GM21529 (cell line): ENCODE data around the gene AFMID.
"Not testable (repeated sequence)": the region's sequence is repeated elsewhere in the genome, so short reads cannot be mapped to it uniquely, and the experiment has no call there.

ENCODE experiments used
- ATAC-seq: cut with Tn5 transposase; IDR thresholded peaks from one replicate; pipeline ENCODE4 v1.9.1; 2021; ENCODE audit not compliant: unreplicated experiment

The AFMID gene

GRCh38 chr17:78154903-78155811, 32.0 kb upstream of the AFMID start:
- ATAC-seq = peak; percentile 44

- peak; percentile 45 for ATAC-seq
These were observed 27.5 kb upstream of the AFMID start for GRCh38 chr17:78159575-78160158.

- ATAC-seq = no peak
These were observed 23.0 kb upstream of the AFMID start for GRCh38 chr17:78163881-78164747.

- no peak for ATAC-seq
These were observed 22.2 kb upstream of the AFMID start for GRCh38 chr17:78164748-78165607.

GRCh38 chr17:78166416-78166815, 20.7 kb upstream of the AFMID start:
- no peak for ATAC-seq

- ATAC-seq = peak; percentile 42
These were observed 18.8 kb upstream of the AFMID start, which contains the start of gene SYNGR2 for GRCh38 chr17:78168242-78168902. SYNGR2 (plus strand) TSS chr17:78168581; CDS start chr17:78168617, 36 bp downstream.

GRCh38 chr17:78168903-78169793, 18.0 kb upstream of the AFMID start:
- ATAC-seq = peak; percentile 30

- ATAC-seq = no peak
These were observed 16.2 kb upstream of the AFMID start for GRCh38 chr17:78170692-78171590.

- not testable (repeated sequence) for ATAC-seq
These were observed 15.4 kb upstream of the AFMID start for GRCh38 chr17:78171591-78172248.

- no peak for ATAC-seq
These were observed 14.7 kb upstream of the AFMID start for GRCh38 chr17:78172249-78173051.

GRCh38 chr17:78173097-78173715, 14.0 kb upstream of the AFMID start:
- peak; percentile 48 for ATAC-seq

GRCh38 chr17:78174346-78174869, 12.8 kb upstream of the AFMID start:
- ATAC-seq = no peak

GRCh38 chr17:78174870-78175642, 12.1 kb upstream of the AFMID start:
- ATAC-seq = no peak

- no peak for ATAC-seq
These were observed 11.6 kb upstream of the AFMID start for GRCh38 chr17:78175643-78175981.

GRCh38 chr17:78176548-78177025, 10.6 kb upstream of the AFMID start:
- no peak for ATAC-seq
